Colonic mucosa (tissue), 4 donors: Measurements from ENCODE around the gene DNPH1. TPM values are rescaled to one million over a fixed set of nuclear protein-coding genes. Genes with fewer than 3 reads are reported as not detected.

Experiments
- DNase-seq: peaks from one replicate; pipeline ENCODE4 v3.0.0-alpha.2; 2020
- H3K27ac ChIP-seq: fragments of 200-600 bp; one replicate; pipeline ENCODE4 v1.8.0; 2021
- H3K27me3 ChIP-seq: fragments of 200-600 bp; one replicate; pipeline ENCODE4 v1.8.0; 2021
- H3K36me3 ChIP-seq: fragments of 200-600 bp; one replicate; pipeline ENCODE4 v1.8.0; 2021
- H3K4me1 ChIP-seq: fragments of 200-600 bp; one replicate; pipeline ENCODE4 v1.8.0; 2021; ENCODE audit warnings: mild to moderate bottlenecking
- H3K4me3 ChIP-seq: fragments of 200-600 bp; one replicate; pipeline ENCODE4 v1.8.0; 2021
- H3K9ac ChIP-seq, 2 donors: one replicate each; pipeline ENCODE4 v1.7.0; 2013; ENCODE audit warnings: control low read depth in 2 of 2, low read depth in 2 of 2, low read length in 2 of 2
- H3K9me3 ChIP-seq: fragments of 200-600 bp; one replicate; pipeline ENCODE4 v1.8.0; 2021
- CTCF ChIP-seq: fragments of 200-600 bp; IDR thresholded peaks from one replicate; pipeline ENCODE4 v1.8.0; 2022; ENCODE audit warnings: antibody characterized with exemption, mild to moderate bottlenecking
- intact Hi-C: fragments of 100-400 bp; cut with DNase I; formaldehyde crosslinking; loops from one replicate; pipeline ENCODE4 v1.14.1; 2022
- total RNA-seq, 2 donors: library from RNA; stranded (reverse); fragmentation: NEBNext Ultra II Directional in 1 of 2; extraction: Animal tissue kit (Norgen Biotek cat#: 25700) in 1 of 2; gene quantifications; one replicate each; pipeline ENCODE4 v1.2.1, GENCODE V29; 2021
- donor health status: healthy.
- donor health status: DM: no; HTN: no; CAD: no.
- donor health status: DM: no; HTN: no; CAD: no.

Gene DNPH1
- total RNA-seq: 10 to 100 TPM; 76.8 to 99.4 TPM

GRCh38 chr6:43228951-43229802, at the start of gene DNPH1:
Gene DNPH1, minus strand, starts transcription at chr6:43229481. Its CDS starts 25 bp downstream, at chr6:43229456.
- DNase-seq: peak; percentile 82
- Histone ChIP-seq H3K9me3 (no peaks in the 10 kb centered on the region), H3K9ac (peak within 1 kb of the TSS; percentile 38 to 94), H3K27ac (peak within 1 kb of the TSS; percentile 60), H3K4me1 (no peaks in the 10 kb centered on the region), H3K27me3 (no peaks in the 10 kb centered on the region), H3K4me3 (peak within 1 kb of the TSS; percentile 72), H3K36me3 (no peaks in the 10 kb centered on the region)
- intact Hi-C loops: no loop called here
- peak; percentile 93 for TF ChIP-seq CTCF

- no peak for TF ChIP-seq CTCF
- peak; percentile 78 for DNase-seq
- peak overlapping the region in 1 of 2 donors; percentile 75 for H3K9ac ChIP-seq
- H3K9me3 ChIP-seq: no peaks in the 10 kb centered on the region
- no peaks in the 10 kb centered on the region for H3K36me3 ChIP-seq
- no peaks in the 10 kb centered on the region for H3K27me3 ChIP-seq
- no peak overlapping the region for H3K4me3 ChIP-seq
- intact Hi-C loops: no loop called here
- peak overlapping the region; percentile 88 for H3K27ac ChIP-seq
- H3K4me1 ChIP-seq: peaks cover 18% of the 10 kb centered on the region
Observed at GRCh38 chr6:43278524-43279078, 49.3 kb upstream of the DNPH1 start.

- Histone ChIP-seq H3K27ac (peak overlapping the region; percentile 88), H3K9me3 (no peaks in the 10 kb centered on the region), H3K27me3 (no peaks in the 10 kb centered on the region), H3K9ac (peak overlapping the region; percentile 30 to 75), H3K4me3 (no peak overlapping the region), H3K36me3 (no peaks in the 10 kb centered on the region), H3K4me1 (peaks cover 18% of the 10 kb centered on the region)
- intact Hi-C loops: no loop called here
- TF ChIP-seq CTCF: no peak
- peak; percentile 88 for DNase-seq
Observed at GRCh38 chr6:43277643-43278523, 48.6 kb upstream of the DNPH1 start.

DNA sequence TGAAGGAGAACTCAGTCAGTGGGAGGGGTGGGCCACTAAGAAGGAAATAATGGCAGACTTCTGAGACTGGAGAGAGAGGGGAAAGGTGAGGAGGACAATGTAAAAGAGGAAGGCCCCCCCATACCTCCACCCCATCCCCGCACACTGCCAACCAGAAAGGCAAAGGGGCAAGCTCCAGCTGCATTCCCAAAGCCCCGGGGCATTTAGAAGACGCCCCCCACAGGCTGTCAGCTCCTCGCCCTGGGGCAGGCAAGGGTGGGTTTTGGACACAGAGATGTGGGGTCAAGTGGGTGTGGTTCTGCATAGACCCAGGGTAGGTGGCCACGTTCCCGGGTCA, 48.0 kb upstream of the DNPH1 start:
- DNase-seq: no peak
- Histone ChIP-seq H3K9ac (peak overlapping the region; percentile 12 to 75), H3K4me1 (peaks cover 18% of the 10 kb centered on the region), H3K9me3 (no peaks in the 10 kb centered on the region), H3K27ac (peak overlapping the region; percentile 88), H3K36me3 (no peaks in the 10 kb centered on the region), H3K27me3 (no peaks in the 10 kb centered on the region), H3K4me3 (no peak overlapping the region)
- TF ChIP-seq CTCF: no peak
- intact Hi-C loops: no loop called here

DNA sequence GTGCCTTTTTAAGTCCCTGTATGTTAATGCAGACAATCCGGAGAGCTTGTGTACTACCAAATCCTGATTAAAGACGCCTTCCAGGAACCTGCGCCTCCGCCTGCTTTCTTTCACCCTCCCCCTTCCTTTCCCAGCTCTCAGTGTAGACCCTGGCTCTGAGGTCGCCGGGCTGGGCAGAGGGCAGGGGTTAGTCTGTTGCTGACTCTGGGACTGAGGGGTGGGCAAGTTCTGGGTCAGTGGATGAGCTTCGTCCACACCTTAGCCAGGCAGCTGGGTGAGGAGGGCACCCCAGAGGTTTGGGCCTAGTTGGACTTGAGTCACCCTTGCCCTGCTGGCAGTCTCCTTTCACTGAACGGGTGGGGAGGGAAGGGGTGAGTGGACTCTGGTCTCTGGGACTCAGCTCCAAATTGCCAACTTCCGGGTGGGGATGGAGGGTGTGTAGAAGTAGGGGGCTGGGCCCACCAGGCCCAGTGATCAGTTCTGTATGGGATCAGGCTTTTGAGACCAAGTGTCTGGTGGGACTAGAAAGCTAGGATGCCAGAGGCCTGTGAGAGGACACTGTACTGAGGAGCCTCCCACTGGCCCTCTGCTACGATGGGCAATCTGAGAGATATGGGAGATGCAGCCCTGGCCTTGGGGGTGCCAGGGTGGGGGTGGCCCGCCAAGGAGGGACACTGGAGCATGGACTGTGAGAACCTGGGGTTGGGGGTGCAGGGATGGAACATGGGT, 47.5 kb upstream of the DNPH1 start:
- DNase-seq: peak; percentile 86
- peaks cover 18% of the 10 kb centered on the region for H3K4me1 ChIP-seq
- H3K4me3 ChIP-seq: peak overlapping the region; percentile 36
- no peaks in the 10 kb centered on the region for H3K36me3 ChIP-seq
- H3K9ac ChIP-seq: peak overlapping the region; percentile 62 to 75
- TF ChIP-seq CTCF: no peak
- peak overlapping the region; percentile 88 for H3K27ac ChIP-seq
- intact Hi-C loops: no loop called here
- H3K9me3 ChIP-seq: no peaks in the 10 kb centered on the region
- no peaks in the 10 kb centered on the region for H3K27me3 ChIP-seq
